Fibroblast of skin of left biceps (primary cell): Measurements from ENCODE around the gene FJX1.
A peak's percentile ranks its signal among the peaks of the same experiment; 100 is the strongest.

ENCODE experiments used
- DNase-seq, 2 experiments: peaks; one replicate each; pipeline ENCODE4 v3.0.0-alpha.2; 2013; ENCODE audit warnings: low read depth in 2 of 2

Gene FJX1, protein sequence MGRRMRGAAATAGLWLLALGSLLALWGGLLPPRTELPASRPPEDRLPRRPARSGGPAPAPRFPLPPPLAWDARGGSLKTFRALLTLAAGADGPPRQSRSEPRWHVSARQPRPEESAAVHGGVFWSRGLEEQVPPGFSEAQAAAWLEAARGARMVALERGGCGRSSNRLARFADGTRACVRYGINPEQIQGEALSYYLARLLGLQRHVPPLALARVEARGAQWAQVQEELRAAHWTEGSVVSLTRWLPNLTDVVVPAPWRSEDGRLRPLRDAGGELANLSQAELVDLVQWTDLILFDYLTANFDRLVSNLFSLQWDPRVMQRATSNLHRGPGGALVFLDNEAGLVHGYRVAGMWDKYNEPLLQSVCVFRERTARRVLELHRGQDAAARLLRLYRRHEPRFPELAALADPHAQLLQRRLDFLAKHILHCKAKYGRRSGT

GRCh38 chr11:35617687-35618496 lies at the start of gene FJX1:
FJX1 (plus strand) TSS chr11:35618460; CDS start chr11:35618637, 177 bp downstream.
- DNase-seq, result peak; percentile 76 to 80

DNA sequence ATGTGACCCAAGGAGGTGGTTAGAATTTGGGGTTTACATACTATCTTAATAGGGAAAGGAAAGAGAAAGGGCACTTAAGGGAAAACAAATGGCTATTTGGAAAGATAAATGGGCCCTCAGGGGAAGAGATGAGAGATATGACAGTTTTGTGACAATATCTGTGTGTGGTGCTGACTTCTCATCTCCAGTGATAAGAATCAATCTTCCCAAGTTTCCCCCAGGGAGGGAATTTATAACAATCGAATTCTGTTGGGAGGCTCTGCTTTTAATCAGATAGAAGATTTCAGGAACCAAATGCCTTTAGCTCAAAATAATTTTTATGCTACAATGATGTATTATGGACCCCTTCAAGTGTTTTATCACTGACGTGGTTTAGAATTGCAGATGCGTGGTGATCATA lies 46.6 kb upstream of the FJX1 start:
- DNase-seq, result no peak

- DNase-seq, result peak; percentile 96
Measured at GRCh38 chr11:35579557-35580396, 38.5 kb upstream of the FJX1 start.

- no peak for DNase-seq
Measured at GRCh38 chr11:35580397-35580781, 37.9 kb upstream of the FJX1 start.

- no peak for DNase-seq
Measured at GRCh38 chr11:35582033-35582432, 36.2 kb upstream of the FJX1 start.

GRCh38 chr11:35583126-35583525 lies 35.1 kb upstream of the FJX1 start:
- peak in 1 of 2 experiments; percentile 50 for DNase-seq

- DNase-seq, result no peak
Measured at GRCh38 chr11:35583843-35584242, 34.4 kb upstream of the FJX1 start.

DNA sequence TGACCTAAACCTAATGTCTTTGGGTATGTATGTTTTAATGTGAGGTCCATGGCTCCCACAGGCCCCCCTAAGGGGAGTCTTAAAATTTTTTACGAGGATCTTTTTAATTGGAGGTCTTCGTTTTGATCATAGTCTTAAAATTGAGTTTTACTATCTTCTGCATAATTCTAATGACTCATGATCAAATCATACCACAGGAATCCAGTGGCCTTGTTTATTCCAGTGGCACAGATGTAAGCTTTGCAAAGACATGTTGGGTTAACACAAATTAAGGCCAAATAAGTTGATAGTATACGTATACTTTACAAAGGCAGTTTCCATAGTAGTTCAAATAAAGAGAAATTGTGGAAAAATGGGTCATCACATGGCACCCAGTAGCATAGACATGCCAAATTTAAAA lies 33.9 kb upstream of the FJX1 start:
- DNase-seq, result no peak

DNA sequence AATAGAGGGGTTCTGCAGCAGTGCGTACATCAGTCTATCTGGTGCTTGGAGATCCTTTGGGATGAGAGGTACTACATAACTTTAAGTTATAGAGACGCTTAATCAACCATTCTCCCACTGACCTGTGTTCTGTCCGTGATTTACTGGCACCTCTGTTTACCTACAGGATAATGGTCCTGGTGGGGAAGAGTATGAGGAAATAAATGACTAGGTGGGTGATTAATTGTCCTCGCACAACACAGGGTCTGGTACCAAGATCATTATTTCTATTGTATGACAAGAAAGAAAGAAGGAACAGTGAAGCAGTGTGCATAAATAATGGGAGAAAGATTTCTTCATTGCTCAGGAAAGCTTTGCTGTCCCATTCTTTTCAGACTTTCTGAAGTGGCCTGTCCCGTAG lies 32.8 kb upstream of the FJX1 start:
- no peak for DNase-seq

DNA sequence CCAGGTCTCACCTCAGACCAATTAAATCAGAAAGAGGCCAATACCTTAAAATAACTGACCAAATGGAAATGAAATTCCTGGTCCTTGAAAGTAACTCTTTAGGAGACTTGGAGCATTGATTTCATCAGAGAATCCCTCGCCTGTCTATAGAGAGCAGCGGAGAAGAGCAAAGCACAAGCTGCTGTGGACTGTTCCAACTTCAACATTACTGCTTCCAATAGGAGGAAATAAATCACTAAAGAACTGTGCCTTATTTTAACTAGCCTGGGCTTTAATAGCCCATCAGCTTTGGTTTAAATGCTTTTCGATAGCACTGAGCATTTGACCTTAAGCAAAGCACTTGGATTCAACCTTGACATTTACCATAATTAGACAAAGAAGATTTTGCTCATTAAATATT lies 32.0 kb upstream of the FJX1 start:
- DNase-seq, result no peak

GRCh38 chr11:35587972-35588371 lies 30.3 kb upstream of the FJX1 start:
- no peak for DNase-seq

- DNase-seq, result peak in 1 of 2 experiments; percentile 65
Measured at GRCh38 chr11:35588627-35589026, 29.6 kb upstream of the FJX1 start.

DNA sequence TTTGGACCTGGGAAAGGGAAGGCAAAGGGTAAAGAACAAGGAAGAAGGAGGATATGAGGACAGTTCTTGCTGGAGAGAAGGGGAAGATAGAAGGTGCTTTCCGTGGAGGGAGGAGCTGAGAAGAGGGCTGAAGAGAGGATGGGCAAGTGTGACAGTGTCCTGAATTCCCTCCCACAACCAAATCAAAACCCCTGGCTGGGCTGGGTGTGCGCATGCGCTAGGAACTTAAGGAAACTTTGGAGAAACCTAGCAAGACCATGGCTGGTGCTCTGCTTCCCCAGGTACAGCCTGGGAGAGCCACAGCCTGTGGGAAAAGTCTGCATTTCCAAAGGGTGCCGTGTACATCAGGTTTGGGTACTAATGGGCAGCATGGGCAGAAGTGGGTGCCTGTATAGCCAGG lies 29.0 kb upstream of the FJX1 start:
- DNase-seq, result no peak

DNA sequence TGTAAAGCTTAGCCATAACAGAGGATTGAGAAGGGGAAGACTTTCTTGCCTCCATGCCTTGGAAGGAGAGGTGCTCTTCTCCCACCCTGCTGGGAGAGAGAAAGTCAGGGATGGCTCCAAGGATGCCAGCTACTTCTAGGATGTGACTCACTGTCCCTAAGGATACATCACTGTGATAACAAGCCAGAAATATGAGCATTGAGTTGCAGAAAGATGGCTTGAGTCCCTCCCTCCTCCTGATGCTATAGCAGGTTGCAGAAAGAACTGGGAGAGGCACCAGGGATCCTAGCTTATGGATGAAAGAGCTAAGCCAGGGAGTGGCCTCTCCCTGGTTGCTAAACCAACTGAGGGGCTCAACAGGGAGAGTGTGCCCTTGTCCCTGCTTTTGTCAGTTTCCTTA lies 27.8 kb upstream of the FJX1 start:
- no peak for DNase-seq

DNA sequence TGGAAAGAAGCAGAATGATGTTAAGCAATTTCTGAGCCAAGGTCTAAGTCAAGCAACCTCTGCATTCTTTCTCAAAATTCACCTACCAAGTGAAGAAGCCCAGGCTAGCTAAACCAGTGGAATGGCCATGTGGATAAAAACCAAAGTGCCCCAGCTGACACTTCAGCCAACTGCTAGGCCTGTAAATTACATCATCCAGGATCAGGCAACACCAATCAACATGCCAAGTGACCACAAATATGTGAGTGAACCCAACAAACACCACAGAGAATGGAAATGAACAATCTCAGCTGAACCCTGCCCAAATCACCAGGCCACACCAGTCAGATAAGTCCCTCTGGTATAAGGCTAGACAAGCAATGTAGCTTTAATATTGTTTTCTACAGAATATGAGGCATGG lies 25.1 kb upstream of the FJX1 start:
- peak; percentile 62 to 68 for DNase-seq

GRCh38 chr11:35594680-35595079 lies 23.6 kb upstream of the FJX1 start:
- DNase-seq, result no peak

GRCh38 chr11:35598254-35599125 lies 19.8 kb upstream of the FJX1 start:
- no peak for DNase-seq

DNA sequence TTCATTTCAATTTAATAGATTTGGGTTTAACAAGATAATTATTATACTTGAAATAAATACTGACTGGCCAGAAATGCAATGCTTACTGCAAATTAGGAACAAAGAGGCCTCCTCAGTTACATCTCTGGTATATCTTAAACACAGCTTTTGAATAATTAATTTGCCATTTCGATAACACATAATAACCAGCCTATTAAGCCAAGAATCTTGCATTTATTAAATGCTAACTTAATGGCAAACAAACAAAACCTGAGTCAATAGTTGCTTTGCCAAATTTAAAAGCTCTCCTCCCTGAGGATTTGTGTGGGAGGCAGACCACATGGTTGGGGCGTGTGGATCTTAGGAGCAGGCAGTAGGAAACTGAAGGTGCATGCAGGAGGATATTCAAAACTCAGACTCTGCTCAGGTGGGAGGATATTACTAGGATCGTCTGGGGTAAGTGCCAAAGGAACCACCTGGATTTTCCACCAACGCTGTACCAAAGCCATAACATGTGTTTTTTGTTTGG lies 17.9 kb upstream of the FJX1 start:
- no peak for DNase-seq

GRCh38 chr11:35602160-35602793 lies 16.0 kb upstream of the FJX1 start:
- DNase-seq, result no peak

GRCh38 chr11:35602979-35603378 lies 15.3 kb upstream of the FJX1 start:
- DNase-seq, result no peak
